Measurements from ENCODE around the gene RAPGEF6.

The RAPGEF6 gene

GRCh38 chr5:131392466-131393095, 242.4 kb downstream of the RAPGEF6 start:
- no peak for DNase-seq (ENCODE audit: low read depth)
- no peak for TF ChIP-seq CTCF (conservative IDR thresholded peaks at IDR 0.05; ENCODE audit: control insufficient read depth, insufficient read depth, low read depth, low read length)
- no peak overlapping the region for H3K4me3 ChIP-seq (ENCODE audit: control insufficient read depth, low read depth, low read length)

- DNase-seq (ENCODE audit: low read depth): no peak
- TF ChIP-seq CTCF (conservative IDR thresholded peaks at IDR 0.05; ENCODE audit: control insufficient read depth, insufficient read depth, low read depth, low read length): no peak
- H3K4me3 ChIP-seq (ENCODE audit: control insufficient read depth, low read depth, low read length): no peak overlapping the region
Observed at GRCh38 chr5:131389869-131390265, 245.2 kb downstream of the RAPGEF6 start.

GRCh38 chr5:131389096-131389868, 245.7 kb downstream of the RAPGEF6 start:
- DNase-seq (ENCODE audit: low read depth): no peak
- no peak for TF ChIP-seq CTCF (conservative IDR thresholded peaks at IDR 0.05; ENCODE audit: control insufficient read depth, insufficient read depth, low read depth, low read length)
- no peak overlapping the region for H3K4me3 ChIP-seq (ENCODE audit: control insufficient read depth, low read depth, low read length)

- no peak for TF ChIP-seq CTCF (conservative IDR thresholded peaks at IDR 0.05; ENCODE audit: control insufficient read depth, insufficient read depth, low read depth, low read length)
- no peak overlapping the region for H3K4me3 ChIP-seq (ENCODE audit: control insufficient read depth, low read depth, low read length)
- DNase-seq (ENCODE audit: low read depth): no peak
Observed at GRCh38 chr5:131387255-131387654, 247.8 kb downstream of the RAPGEF6 start.

- DNase-seq (ENCODE audit: low read depth): no peak
- TF ChIP-seq CTCF (conservative IDR thresholded peaks at IDR 0.05; ENCODE audit: control insufficient read depth, insufficient read depth, low read depth, low read length): no peak
- H3K4me3 ChIP-seq (ENCODE audit: control insufficient read depth, low read depth, low read length): no peak overlapping the region
Observed at GRCh38 chr5:131386779-131387178, 248.2 kb downstream of the RAPGEF6 start.

- no peak for TF ChIP-seq CTCF (conservative IDR thresholded peaks at IDR 0.05; ENCODE audit: control insufficient read depth, insufficient read depth, low read depth, low read length)
- DNase-seq (ENCODE audit: low read depth): no peak
- H3K4me3 ChIP-seq (ENCODE audit: control insufficient read depth, low read depth, low read length): no peak overlapping the region
Observed at GRCh38 chr5:131386124-131386523, 248.9 kb downstream of the RAPGEF6 start.

Measured in fibroblast of mammary gland (primary cell).